Measurements from ENCODE around the gene FAM83E.
"Not testable (repeated sequence)": the region's sequence is repeated elsewhere in the genome, so short reads cannot be mapped to it uniquely, and the experiment has no call there.

Gene FAM83E

GRCh38 chr19:48608798-48609263 is 6.0 kb downstream of the FAM83E start:
- peak; percentile 62 for DNase-seq

GRCh38 chr19:48607359-48607755 is 7.5 kb downstream of the FAM83E start:
- DNase-seq, result no peak

GRCh38 chr19:48606463-48607358 is 8.2 kb downstream of the FAM83E start, which contains the start of gene SPACA4:
Gene SPACA4, plus strand, starts transcription at chr19:48606742. Its CDS starts 237 bp downstream, at chr19:48606979.
- DNase-seq, result no peak

- no peak for DNase-seq
These were observed 11.0 kb downstream of the FAM83E start for GRCh38 chr19:48603850-48604249.

GRCh38 chr19:48603449-48603848 is 11.4 kb downstream of the FAM83E start:
- DNase-seq, result no peak

GRCh38 chr19:48603001-48603400 is 11.9 kb downstream of the FAM83E start:
- no peak for DNase-seq

GRCh38 chr19:48600679-48601417 is 14.0 kb downstream of the FAM83E start:
- no peak for DNase-seq

- no peak for DNase-seq
These were observed 15.7 kb downstream of the FAM83E start for GRCh38 chr19:48598996-48599700.

GRCh38 chr19:48596679-48597465 is 18.0 kb downstream of the FAM83E start:
- no peak for DNase-seq

GRCh38 chr19:48596237-48596636 is 18.6 kb downstream of the FAM83E start:
- no peak for DNase-seq

GRCh38 chr19:48595833-48596232 is 19.0 kb downstream of the FAM83E start:
- DNase-seq, result no peak

GRCh38 chr19:48595171-48595570 is 19.7 kb downstream of the FAM83E start:
- no peak for DNase-seq

GRCh38 chr19:48591021-48591420 is 23.9 kb downstream of the FAM83E start:
- DNase-seq, result no peak

- DNase-seq, result peak; percentile 67
These were observed 26.0 kb downstream of the FAM83E start for GRCh38 chr19:48588670-48589401.

- no peak for DNase-seq
These were observed 27.5 kb downstream of the FAM83E start for GRCh38 chr19:48587387-48587786.

- DNase-seq, result no peak
These were observed 32.7 kb downstream of the FAM83E start for GRCh38 chr19:48582168-48582567.

GRCh38 chr19:48578891-48579290 is 36.0 kb downstream of the FAM83E start:
- DNase-seq, result no peak

- not testable (repeated sequence) for DNase-seq
These were observed 37.0 kb downstream of the FAM83E start for GRCh38 chr19:48577908-48578307.

GRCh38 chr19:48575931-48576622 is 38.8 kb downstream of the FAM83E start:
- DNase-seq, result no peak

- no peak for DNase-seq
These were observed 41.7 kb downstream of the FAM83E start for GRCh38 chr19:48573163-48573505.

Measured in NCI-H345 (cell line).